ENCODE data around the gene ADGRV1.

Gene ADGRV1

GRCh38 chr5:91206734-91207133 is 648.1 kb downstream of the ADGRV1 start:
- Histone ChIP-seq H3K4me3 (ENCODE audit: insufficient read depth, low read depth, low read length) (no peak overlapping the region), H3K9me3 (ENCODE audit: control insufficient read depth, low read length) (no peaks in the 10 kb centered on the region), H3K27ac (ENCODE audit: insufficient read depth, low read depth, low read length, poor library complexity, severe bottlenecking) (no peak overlapping the region), H3K4me1 (ENCODE audit: control insufficient read depth, insufficient read depth, low read length) (peaks cover 6% of the 10 kb centered on the region), H3K27me3 (ENCODE audit: control insufficient read depth, insufficient read depth, low read length, poor library complexity, severe bottlenecking) (no peaks in the 10 kb centered on the region), H3K36me3 (ENCODE audit: control insufficient read depth, insufficient read depth, low read length) (no peaks in the 10 kb centered on the region)
- WGBS, 2 experiments: 100% methylated on average over 1 of the region's 2 CpGs

GRCh38 chr5:91207248-91207647 is 648.7 kb downstream of the ADGRV1 start:
- Histone ChIP-seq H3K9me3 (ENCODE audit: control insufficient read depth, low read length) (no peaks in the 10 kb centered on the region), H3K27ac (ENCODE audit: insufficient read depth, low read depth, low read length, poor library complexity, severe bottlenecking) (no peak overlapping the region), H3K36me3 (ENCODE audit: control insufficient read depth, insufficient read depth, low read length) (no peaks in the 10 kb centered on the region), H3K4me1 (ENCODE audit: control insufficient read depth, insufficient read depth, low read length) (peaks cover 6% of the 10 kb centered on the region), H3K4me3 (ENCODE audit: insufficient read depth, low read depth, low read length) (no peak overlapping the region), H3K27me3 (ENCODE audit: control insufficient read depth, insufficient read depth, low read length, poor library complexity, severe bottlenecking) (no peaks in the 10 kb centered on the region)
- 98 to 99% methylated on average over 3 of the region's 3 CpGs for WGBS, 2 experiments

GRCh38 chr5:91211997-91212713 is 653.6 kb downstream of the ADGRV1 start:
- H3K4me1 ChIP-seq (ENCODE audit: control insufficient read depth, insufficient read depth, low read length): peaks cover 9% of the 10 kb centered on the region
- no peaks in the 10 kb centered on the region for H3K36me3 ChIP-seq (ENCODE audit: control insufficient read depth, insufficient read depth, low read length)
- no peaks in the 10 kb centered on the region for H3K9me3 ChIP-seq (ENCODE audit: control insufficient read depth, low read length)
- H3K4me3 ChIP-seq (ENCODE audit: insufficient read depth, low read depth, low read length): no peak overlapping the region
- 67 to 68% methylated on average over 6 of the region's 6 CpGs for WGBS, 2 experiments
- H3K27ac ChIP-seq (ENCODE audit: insufficient read depth, low read depth, low read length, poor library complexity, severe bottlenecking): no peak overlapping the region
- H3K27me3 ChIP-seq (ENCODE audit: control insufficient read depth, insufficient read depth, low read length, poor library complexity, severe bottlenecking): no peaks in the 10 kb centered on the region

GRCh38 chr5:91212714-91213092 is 654.1 kb downstream of the ADGRV1 start:
- Histone ChIP-seq H3K27ac (ENCODE audit: insufficient read depth, low read depth, low read length, poor library complexity, severe bottlenecking) (no peak overlapping the region), H3K36me3 (ENCODE audit: control insufficient read depth, insufficient read depth, low read length) (no peaks in the 10 kb centered on the region), H3K4me3 (ENCODE audit: insufficient read depth, low read depth, low read length) (no peak overlapping the region), H3K27me3 (ENCODE audit: control insufficient read depth, insufficient read depth, low read length, poor library complexity, severe bottlenecking) (no peaks in the 10 kb centered on the region), H3K9me3 (ENCODE audit: control insufficient read depth, low read length) (no peaks in the 10 kb centered on the region), H3K4me1 (ENCODE audit: control insufficient read depth, insufficient read depth, low read length) (peaks cover 9% of the 10 kb centered on the region)
- 88 to 92% methylated on average over 1 of the region's 1 CpG for WGBS, 2 experiments

Data from ectodermal cell (in vitro differentiated cells).